ENCODE results near the gene TMEM51. TPM values are rescaled to one million over a fixed set of nuclear protein-coding genes. Genes with fewer than 3 reads are reported as not detected.
A peak's percentile ranks its signal among the peaks of the same experiment; 100 is the strongest.

TMEM51 gene
- total and polyA plus RNA-seq, 10 donors, result 3.5 to 13.8 (median 7.5) TPM

- Histone ChIP-seq H3K4me3 (no peak overlapping the region), H3K27me3 (replicated peaks in 1 of 7) (peaks cover 0 to 31% (median 7%) of the 10 kb centered on the region in 7 donors), H3K36me3 (no peaks in the 10 kb centered on the region), H3K4me1 (peaks cover 2 to 40% (median 18%) of the 10 kb centered on the region in 6 donors), H3K9me3 (peaks cover 0 to 13% (median 0%) of the 10 kb centered on the region in 8 donors), H3K27ac (no peak overlapping the region)
- 67 to 82% (median 75%) methylated on average over 10 of the region's 10 CpGs for WGBS, 5 donors
- no peak for TF ChIP-seq CTCF (IDR thresholded peaks at IDR 0.05 in 8 of 11, conservative IDR thresholded peaks at IDR 0.05 in 3 of 11)
- no peak for TF ChIP-seq POLR2AphosphoS5 (IDR thresholded peaks at IDR 0.05)
- TF ChIP-seq POLR2A (IDR thresholded peaks at IDR 0.05), result no peak
- no peak for DNase-seq
- intact Hi-C loops (cut with DNase I; ENCODE audit: low total_unique reads), result no loop called here
These were observed 89.9 kb downstream of the TMEM51 start for GRCh38 chr1:15243275-15244043.

GRCh38 chr1:15244813-15245212, 91.3 kb downstream of the TMEM51 start:
- H3K4me1 ChIP-seq, result peaks cover 2 to 54% (median 23%) of the 10 kb centered on the region in 6 donors
- H3K9me3 ChIP-seq, result peaks cover 0 to 13% (median 0%) of the 10 kb centered on the region in 8 donors
- no peak for DNase-seq
- 69 to 90% (median 76%) methylated on average over 5 of the region's 5 CpGs for WGBS, 5 donors
- no peak overlapping the region for H3K4me3 ChIP-seq
- H3K36me3 ChIP-seq, result no peaks in the 10 kb centered on the region
- no peak overlapping the region for H3K27ac ChIP-seq
- TF ChIP-seq POLR2AphosphoS5 (IDR thresholded peaks at IDR 0.05) (no peak), CTCF (IDR thresholded peaks at IDR 0.05 in 8 of 11, conservative IDR thresholded peaks at IDR 0.05 in 3 of 11) (no peak), POLR2A (IDR thresholded peaks at IDR 0.05) (no peak)
- peaks cover 0 to 43% (median 7%) of the 10 kb centered on the region in 7 donors for H3K27me3 ChIP-seq (replicated peaks in 1 of 7)
- intact Hi-C loops (cut with DNase I; ENCODE audit: low total_unique reads), result no loop called here

GRCh38 chr1:15245593-15246360, 92.2 kb downstream of the TMEM51 start:
- 47 to 71% (median 54%) methylated on average over 11 of the region's 11 CpGs for WGBS, 5 donors
- intact Hi-C loops (cut with DNase I; ENCODE audit: low total_unique reads), result no loop called here
- Histone ChIP-seq H3K4me1 (peaks cover 2 to 54% (median 23%) of the 10 kb centered on the region in 6 donors), H3K27me3 (replicated peaks in 1 of 7) (peaks cover 0 to 52% (median 7%) of the 10 kb centered on the region in 7 donors), H3K36me3 (no peaks in the 10 kb centered on the region), H3K4me3 (no peak overlapping the region), H3K9me3 (peaks cover 0 to 13% (median 0%) of the 10 kb centered on the region in 8 donors), H3K27ac (peak overlapping the region in 2 of 8 donors; percentile 13 to 27)
- TF ChIP-seq CTCF (IDR thresholded peaks at IDR 0.05 in 8 of 11, conservative IDR thresholded peaks at IDR 0.05 in 3 of 11), result no peak
- TF ChIP-seq POLR2AphosphoS5 (IDR thresholded peaks at IDR 0.05), result no peak
- TF ChIP-seq POLR2A (IDR thresholded peaks at IDR 0.05), result no peak
- no peak for DNase-seq

All from spleen (tissue), 11 donors.